ENCODE data around the gene ACTA2.

The ACTA2 gene

DNA sequence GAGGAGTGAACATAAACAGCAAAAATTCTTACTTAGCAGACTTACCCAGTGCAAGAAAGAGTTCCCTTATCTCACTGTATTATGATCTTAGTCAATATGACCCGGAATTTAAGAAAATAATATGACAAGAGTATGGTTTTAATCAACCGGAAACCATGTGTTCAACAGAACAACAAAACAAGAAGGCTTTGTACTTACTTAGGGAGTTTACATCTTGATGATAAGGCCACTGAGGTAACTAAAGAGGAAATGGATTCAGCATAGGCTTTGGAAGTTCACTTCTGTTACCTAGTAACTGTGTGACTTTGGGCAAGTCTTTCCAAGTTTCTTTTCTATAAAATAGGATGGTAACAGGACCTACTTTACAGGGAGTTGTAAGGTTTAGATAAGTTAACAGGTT, 30.6 kb upstream of the ACTA2 start:
- no peak for TF ChIP-seq Cebpa-rat (IDR thresholded peaks at IDR 0.05)
- Histone ChIP-seq H3K27me3 (no peaks in the 10 kb centered on the region), H4K20me1 (no peaks in the 10 kb centered on the region), H3K36me3 (no peaks in the 10 kb centered on the region), H3K27ac (no peak overlapping the region), H3K9me3 (no peaks in the 10 kb centered on the region), H3K4me2 (no peak overlapping the region), H3K4me3 (no peak overlapping the region), H3K4me1 (peaks cover 21% of the 10 kb centered on the region), H3K9ac (no peak overlapping the region)

DNA sequence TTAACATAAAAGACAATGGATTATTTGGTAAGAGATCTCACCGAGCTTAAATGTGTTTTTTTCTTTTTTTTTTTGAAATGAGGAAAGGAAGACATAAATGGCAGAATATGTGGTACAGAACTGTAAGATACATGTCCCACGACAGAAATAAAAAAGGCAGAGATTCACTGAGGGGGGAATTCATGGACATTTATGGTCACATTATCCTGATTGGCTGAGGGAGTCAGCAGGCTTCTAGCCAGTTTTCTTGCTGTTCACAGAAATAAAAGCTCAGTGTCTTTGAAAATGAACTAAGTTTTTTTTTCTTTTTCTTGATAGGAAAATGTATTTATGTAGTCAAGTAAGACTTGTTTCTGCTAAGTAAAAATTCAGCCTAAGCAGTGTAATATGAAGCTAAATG, 29.8 kb upstream of the ACTA2 start:
- Histone ChIP-seq H4K20me1 (no peaks in the 10 kb centered on the region), H3K4me2 (no peak overlapping the region), H3K27me3 (no peaks in the 10 kb centered on the region), H3K9ac (no peak overlapping the region), H3K4me3 (no peak overlapping the region), H3K27ac (no peak overlapping the region), H3K4me1 (peaks cover 19% of the 10 kb centered on the region), H3K36me3 (no peaks in the 10 kb centered on the region), H3K9me3 (no peaks in the 10 kb centered on the region)
- TF ChIP-seq Cebpa-rat (IDR thresholded peaks at IDR 0.05): no peak

DNA sequence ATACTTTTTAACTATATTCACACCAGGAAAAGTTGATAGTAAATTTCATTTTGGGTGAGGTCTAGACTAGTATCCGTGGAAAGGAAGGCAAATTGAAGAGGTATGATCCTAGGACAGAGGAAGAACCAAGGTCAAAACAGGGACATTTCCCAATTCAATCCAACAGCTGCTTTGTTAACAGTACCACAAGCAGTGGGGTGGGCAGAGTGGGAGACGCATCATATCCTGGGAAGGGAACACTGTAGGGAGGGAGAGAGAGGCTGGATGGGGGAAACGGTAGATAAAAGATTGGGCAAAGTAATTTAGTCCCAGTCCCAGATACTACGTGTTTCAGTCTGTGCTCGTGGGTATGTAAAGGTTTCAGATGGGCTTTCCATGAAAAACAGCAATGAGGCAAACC, 28.9 kb upstream of the ACTA2 start:
- H3K4me2 ChIP-seq: no peak overlapping the region
- H3K4me1 ChIP-seq: peaks cover 10% of the 10 kb centered on the region
- no peaks in the 10 kb centered on the region for H3K27me3 ChIP-seq
- H3K4me3 ChIP-seq: no peak overlapping the region
- H3K27ac ChIP-seq: no peak overlapping the region
- no peak for TF ChIP-seq Cebpa-rat (IDR thresholded peaks at IDR 0.05)
- no peaks in the 10 kb centered on the region for H3K36me3 ChIP-seq
- H3K9me3 ChIP-seq: no peaks in the 10 kb centered on the region
- no peak overlapping the region for H3K9ac ChIP-seq
- no peaks in the 10 kb centered on the region for H4K20me1 ChIP-seq

DNA sequence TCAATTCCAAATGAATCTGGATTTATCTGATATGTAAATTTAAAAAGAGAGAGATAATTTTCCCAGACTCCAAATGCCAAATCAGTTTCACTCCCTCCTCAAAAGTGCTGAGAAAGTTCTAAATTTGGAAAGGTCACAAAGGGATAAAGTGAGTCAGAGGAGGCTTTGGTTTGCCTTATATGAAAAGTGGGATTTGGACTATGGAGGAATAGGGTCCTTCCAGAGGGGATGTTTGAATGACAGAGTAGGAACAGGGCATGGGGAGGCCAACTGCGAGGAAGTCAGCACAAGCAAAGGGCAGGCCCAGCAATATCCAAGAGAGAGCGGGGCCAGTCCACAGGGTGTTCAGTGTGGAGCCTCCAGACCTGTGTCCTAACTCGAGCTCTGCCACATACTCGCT, 28.2 kb upstream of the ACTA2 start:
- Histone ChIP-seq H3K9ac (no peak overlapping the region), H3K27me3 (no peaks in the 10 kb centered on the region), H3K4me1 (peaks cover 10% of the 10 kb centered on the region), H3K4me3 (no peak overlapping the region), H3K9me3 (no peaks in the 10 kb centered on the region), H3K4me2 (no peak overlapping the region), H3K27ac (no peak overlapping the region), H3K36me3 (no peaks in the 10 kb centered on the region), H4K20me1 (no peaks in the 10 kb centered on the region)
- no peak for TF ChIP-seq Cebpa-rat (IDR thresholded peaks at IDR 0.05)

DNA sequence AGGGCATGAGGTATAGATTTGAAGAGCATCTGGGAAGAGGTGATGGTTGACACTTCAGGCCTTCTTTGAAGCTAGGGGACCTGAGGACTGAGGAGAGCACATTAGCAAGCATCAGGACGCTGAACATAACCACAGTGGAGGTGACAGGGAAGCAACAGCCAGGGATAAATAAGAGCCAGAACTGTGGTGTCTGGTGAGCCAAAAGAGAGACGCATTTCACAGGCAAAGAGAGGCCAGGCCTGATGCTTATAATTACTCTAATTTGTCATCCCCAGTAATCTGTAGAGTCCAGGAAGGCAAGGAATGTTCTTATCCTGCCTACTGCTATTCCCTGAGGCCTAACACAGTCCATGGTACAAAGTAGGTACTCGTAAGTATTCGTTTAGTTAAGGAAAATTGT, 27.7 kb upstream of the ACTA2 start:
- Histone ChIP-seq H3K9me3 (no peaks in the 10 kb centered on the region), H3K9ac (no peak overlapping the region), H3K4me1 (peaks cover 15% of the 10 kb centered on the region), H3K4me2 (no peak overlapping the region), H3K36me3 (no peaks in the 10 kb centered on the region), H4K20me1 (no peaks in the 10 kb centered on the region), H3K27ac (no peak overlapping the region), H3K27me3 (no peaks in the 10 kb centered on the region), H3K4me3 (no peak overlapping the region)
- TF ChIP-seq Cebpa-rat (IDR thresholded peaks at IDR 0.05): no peak

DNA sequence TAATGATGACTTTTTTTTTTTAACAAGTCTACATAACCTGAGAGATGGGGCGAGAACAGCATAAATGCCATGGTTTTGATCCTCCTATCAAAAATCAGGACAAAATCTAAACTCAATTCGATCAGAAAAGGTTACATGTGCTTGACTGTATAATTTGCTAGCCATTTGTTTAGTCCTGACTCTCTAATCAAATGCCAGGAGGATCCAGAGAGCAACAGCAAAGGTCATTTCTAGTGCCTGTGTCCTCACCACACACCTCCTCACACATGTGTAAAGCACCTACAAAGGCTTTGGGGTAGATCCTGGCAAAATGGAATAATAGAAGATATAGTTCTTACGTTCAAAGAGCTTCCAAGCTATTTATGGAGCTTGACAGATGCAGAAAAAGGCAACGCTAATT, 27.0 kb upstream of the ACTA2 start:
- Histone ChIP-seq H3K27ac (no peak overlapping the region), H3K9me3 (no peaks in the 10 kb centered on the region), H3K9ac (no peak overlapping the region), H4K20me1 (no peaks in the 10 kb centered on the region), H3K4me3 (no peak overlapping the region), H3K27me3 (no peaks in the 10 kb centered on the region), H3K36me3 (no peaks in the 10 kb centered on the region), H3K4me1 (peaks cover 20% of the 10 kb centered on the region), H3K4me2 (no peak overlapping the region)
- TF ChIP-seq Cebpa-rat (IDR thresholded peaks at IDR 0.05): no peak

DNA sequence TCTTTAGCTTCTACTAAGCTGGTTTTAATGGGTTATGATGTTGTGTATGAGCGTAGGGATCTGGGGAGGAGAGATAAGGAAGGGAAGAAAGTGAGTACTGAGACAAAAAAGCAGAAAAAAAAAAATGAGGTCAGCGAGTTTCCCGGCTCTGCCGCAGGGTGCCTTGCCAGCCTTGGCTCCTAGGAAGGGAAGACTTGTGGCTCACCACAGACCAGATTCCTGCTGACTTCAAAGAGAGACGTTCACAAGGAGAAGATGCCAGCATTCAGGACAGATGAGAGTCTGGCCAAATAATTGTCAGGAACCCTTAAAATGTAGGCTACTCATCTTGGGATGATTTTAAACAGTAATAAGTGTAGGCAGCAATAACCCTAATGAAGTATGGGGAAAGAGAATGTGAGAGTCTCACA, 26.6 kb upstream of the ACTA2 start:
- TF ChIP-seq Cebpa-rat (IDR thresholded peaks at IDR 0.05): no peak
- Histone ChIP-seq H3K27ac (no peak overlapping the region), H3K4me2 (no peak overlapping the region)

DNA sequence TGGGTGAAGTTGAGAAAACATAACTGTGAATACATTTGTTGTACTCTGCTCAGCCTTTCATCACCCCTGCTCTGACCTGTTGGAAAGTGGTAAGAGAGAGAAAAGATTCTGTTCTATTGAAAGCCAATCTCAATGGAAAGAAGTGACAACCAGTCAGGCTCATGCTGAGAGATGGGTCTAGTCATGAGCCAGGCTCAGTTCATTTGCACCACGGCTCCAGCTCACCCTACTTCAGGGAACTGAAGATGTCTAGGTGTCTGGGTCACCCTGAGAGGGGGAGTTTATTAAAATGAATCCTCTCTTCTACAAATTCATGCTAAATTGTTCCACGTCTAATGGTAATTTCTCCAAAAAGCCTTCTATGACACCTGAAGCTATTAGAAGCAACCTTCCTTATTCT, 25.9 kb upstream of the ACTA2 start:
- no peaks in the 10 kb centered on the region for H4K20me1 ChIP-seq
- no peaks in the 10 kb centered on the region for H3K9me3 ChIP-seq
- H3K9ac ChIP-seq: no peak overlapping the region
- no peak overlapping the region for H3K27ac ChIP-seq
- H3K4me2 ChIP-seq: no peak overlapping the region
- H3K4me1 ChIP-seq: peaks cover 23% of the 10 kb centered on the region
- H3K27me3 ChIP-seq: no peaks in the 10 kb centered on the region
- no peaks in the 10 kb centered on the region for H3K36me3 ChIP-seq
- H3K4me3 ChIP-seq: no peak overlapping the region
- no peak for TF ChIP-seq Cebpa-rat (IDR thresholded peaks at IDR 0.05)

More for the DNA sequence above, 26.6 kb upstream of the ACTA2 start:
- Histone ChIP-seq H3K9ac (no peak overlapping the region), H3K9me3 (no peaks in the 10 kb centered on the region), H3K4me3 (no peak overlapping the region), H3K27me3 (no peaks in the 10 kb centered on the region), H3K36me3 (no peaks in the 10 kb centered on the region), H3K4me1 (peaks cover 23% of the 10 kb centered on the region), H4K20me1 (no peaks in the 10 kb centered on the region)

DNA sequence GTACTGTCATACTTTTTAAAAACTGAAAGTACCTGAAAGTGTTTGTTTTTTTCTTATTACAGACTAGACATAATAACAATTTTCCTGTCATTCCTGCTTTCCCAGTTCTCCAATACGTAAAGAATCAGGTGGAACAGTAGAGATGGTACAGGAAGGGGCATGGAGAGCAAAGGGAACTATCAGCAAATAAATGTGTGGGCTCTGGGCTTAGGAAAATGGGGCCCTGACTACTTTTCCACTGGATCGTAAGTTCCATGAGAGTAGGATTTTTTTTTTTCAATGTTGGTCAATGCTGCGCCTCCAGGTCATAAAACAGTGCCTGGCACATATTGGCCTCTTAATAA, 22.8 kb upstream of the ACTA2 start:
- no peaks in the 10 kb centered on the region for H3K36me3 ChIP-seq
- peak overlapping the region; percentile 75 for H3K9ac ChIP-seq
- peak overlapping the region; percentile 65 for H3K4me3 ChIP-seq
- peaks cover 23% of the 10 kb centered on the region for H3K4me1 ChIP-seq
- peak overlapping the region; percentile 66 for H3K4me2 ChIP-seq
- H3K27ac ChIP-seq: peak overlapping the region; percentile 81
- no peaks in the 10 kb centered on the region for H3K9me3 ChIP-seq
- no peak for TF ChIP-seq Cebpa-rat (IDR thresholded peaks at IDR 0.05)
- H4K20me1 ChIP-seq: no peaks in the 10 kb centered on the region
- H3K27me3 ChIP-seq: no peaks in the 10 kb centered on the region

DNA sequence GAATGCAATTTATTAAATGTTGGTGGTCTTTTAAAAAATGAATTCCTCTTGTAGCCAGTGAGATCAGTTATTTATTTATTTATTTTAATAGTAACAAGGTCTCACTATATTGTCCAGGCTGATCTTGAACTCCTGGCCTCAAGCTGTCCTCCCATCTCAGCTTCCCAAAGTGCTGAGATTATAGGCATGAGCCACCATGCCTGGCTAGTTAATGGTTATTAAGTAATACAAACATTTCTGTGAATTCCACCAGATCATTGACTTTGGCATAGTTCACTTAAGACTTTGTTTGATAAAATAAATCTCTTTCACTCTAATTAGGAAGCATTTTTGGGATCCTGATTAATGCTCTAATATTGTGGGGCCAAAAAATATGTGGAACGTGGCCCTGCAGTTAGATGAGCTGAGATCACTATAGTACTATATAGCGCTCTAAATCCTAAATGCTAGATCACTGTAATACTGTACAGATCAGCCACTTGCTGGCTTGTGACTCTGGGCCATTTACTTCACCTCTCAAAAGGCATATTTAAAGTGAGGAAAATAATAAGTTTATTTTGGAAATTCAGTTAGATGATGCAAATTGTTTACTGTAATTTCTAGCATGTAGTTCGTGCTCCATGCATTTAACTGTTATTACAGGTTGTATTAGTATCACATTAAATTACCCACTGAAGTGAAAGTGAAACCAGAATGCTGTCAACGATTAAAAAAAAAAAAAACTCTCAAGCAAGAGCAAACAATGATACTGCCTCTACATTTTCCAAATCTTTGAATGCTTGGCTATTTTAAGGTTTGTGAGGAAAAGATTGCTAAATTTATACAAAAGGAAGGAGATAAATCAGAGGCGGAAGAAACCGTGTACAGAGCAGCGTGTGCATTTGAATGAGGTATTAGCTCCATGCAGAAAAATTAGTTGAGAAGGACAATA, 22.1 kb upstream of the ACTA2 start:
- no peaks in the 10 kb centered on the region for H3K36me3 ChIP-seq
- no peaks in the 10 kb centered on the region for H3K9me3 ChIP-seq
- H3K27ac ChIP-seq: peak overlapping the region; percentile 81
- no peak for TF ChIP-seq Cebpa-rat (IDR thresholded peaks at IDR 0.05)
- H3K4me1 ChIP-seq: peaks cover 23% of the 10 kb centered on the region
- H3K9ac ChIP-seq: peak overlapping the region; percentile 75
- H3K4me3 ChIP-seq: peak overlapping the region; percentile 65
- no peaks in the 10 kb centered on the region for H4K20me1 ChIP-seq
- no peaks in the 10 kb centered on the region for H3K27me3 ChIP-seq
- H3K4me2 ChIP-seq: peak overlapping the region; percentile 66
